Transverse colon (tissue), 4 donors: Measurements from ENCODE around the gene SMC2.
A peak's percentile ranks its signal among the peaks of the same experiment; 100 is the strongest.

ENCODE experiments used
- EP300 ChIP-seq: sonication (generic); formaldehyde crosslinking; IDR thresholded peaks from one replicate; pipeline ENCODE4 v1.6.1; 2017; ENCODE audit warnings: antibody characterized with exemption, low read depth
- POLR2A ChIP-seq: fragments of 450-650 bp; IDR thresholded peaks from one replicate; pipeline ENCODE4 v1.6.1; 2016; ENCODE audit warnings: antibody characterized with exemption, mild to moderate bottlenecking, moderate library complexity
- POLR2AphosphoS5 ChIP-seq, 3 donors: sonication (generic); formaldehyde crosslinking; IDR thresholded peaks; one replicate each; pipeline ENCODE4 v1.6.1; 2016; ENCODE audit warnings: antibody characterized with exemption in 3 of 3
- TF ChIP-seq, protein P1 (sequence below), 5 experiments: fragments of 200-600 bp in 3 of 5; fragments of 450-650 bp in 2 of 5; sonication (generic) in 3 of 5; IDR thresholded peaks; 1 replicate in 2 of 5; 2 replicates in 3 of 5; pipeline ENCODE4 v1.5.1; 2016 to 2017; ENCODE audit warnings: antibody characterized with exemption in 5 of 5, inconsistent platforms in 3 of 5, mild to moderate bottlenecking in 2 of 5, moderate library complexity in 1 of 5

DNA sequence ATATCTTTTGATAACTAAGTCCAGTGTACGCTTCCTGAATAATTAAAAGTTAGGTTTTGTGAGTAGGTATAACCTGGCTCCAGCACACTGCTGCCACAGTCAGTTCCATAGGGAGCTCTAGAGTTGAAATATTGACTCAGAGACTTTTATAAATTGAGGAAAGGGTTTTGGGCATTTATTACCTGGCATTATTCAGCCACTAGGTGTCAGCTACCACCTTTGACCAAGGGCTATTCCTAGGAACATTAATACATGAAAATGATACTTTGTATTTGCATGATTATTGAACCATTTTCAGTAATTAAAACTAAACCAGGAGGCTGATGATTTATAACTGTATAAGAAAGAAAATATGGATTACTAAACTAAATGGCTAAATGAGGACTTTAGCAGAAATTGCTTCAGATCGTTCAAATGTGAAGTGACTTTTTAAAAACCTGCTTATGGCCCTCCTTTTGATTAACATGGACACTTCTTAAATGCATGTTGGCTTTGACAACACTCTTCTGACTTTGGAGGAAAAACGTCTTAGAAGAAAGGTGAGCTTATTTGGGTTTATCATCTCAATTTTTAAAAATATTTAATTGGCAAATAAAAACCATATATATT, 83.0 kb downstream of the SMC2 start:
- TF ChIP-seq POLR2AphosphoS5 (IDR thresholded peaks at IDR 0.05) (no peak), EP300 (no peak), POLR2A (no peak)
- TF ChIP-seq, protein P1, sequence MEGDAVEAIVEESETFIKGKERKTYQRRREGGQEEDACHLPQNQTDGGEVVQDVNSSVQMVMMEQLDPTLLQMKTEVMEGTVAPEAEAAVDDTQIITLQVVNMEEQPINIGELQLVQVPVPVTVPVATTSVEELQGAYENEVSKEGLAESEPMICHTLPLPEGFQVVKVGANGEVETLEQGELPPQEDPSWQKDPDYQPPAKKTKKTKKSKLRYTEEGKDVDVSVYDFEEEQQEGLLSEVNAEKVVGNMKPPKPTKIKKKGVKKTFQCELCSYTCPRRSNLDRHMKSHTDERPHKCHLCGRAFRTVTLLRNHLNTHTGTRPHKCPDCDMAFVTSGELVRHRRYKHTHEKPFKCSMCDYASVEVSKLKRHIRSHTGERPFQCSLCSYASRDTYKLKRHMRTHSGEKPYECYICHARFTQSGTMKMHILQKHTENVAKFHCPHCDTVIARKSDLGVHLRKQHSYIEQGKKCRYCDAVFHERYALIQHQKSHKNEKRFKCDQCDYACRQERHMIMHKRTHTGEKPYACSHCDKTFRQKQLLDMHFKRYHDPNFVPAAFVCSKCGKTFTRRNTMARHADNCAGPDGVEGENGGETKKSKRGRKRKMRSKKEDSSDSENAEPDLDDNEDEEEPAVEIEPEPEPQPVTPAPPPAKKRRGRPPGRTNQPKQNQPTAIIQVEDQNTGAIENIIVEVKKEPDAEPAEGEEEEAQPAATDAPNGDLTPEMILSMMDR (IDR thresholded peaks at IDR 0.05), result peak; percentile 26 to 51 (median 43)
